Gastrocnemius medialis (tissue), 4 donors: Measurements from ENCODE around the gene TARS3. TPM values are rescaled to one million over a fixed set of nuclear protein-coding genes. Genes with fewer than 3 reads are reported as not detected.

Source experiments
- ATAC-seq, 2 donors: fragments of 150-250 bp; one replicate each; pipeline ENCODE4 v1.9.1; 2016
- DNase-seq, 2 donors: peaks; one replicate each; pipeline ENCODE4 v3.0.0-alpha.2; 2019
- H3K27ac ChIP-seq, 4 donors: fragments of 200-600 bp; sonication (generic); 1 replicate in 1 of 4; 2 replicates in 3 of 4; pipeline ENCODE4 v1.5.1; 2016 to 2018; ENCODE audit warnings: mild to moderate bottlenecking in 2 of 4, moderate library complexity in 1 of 4
- H3K27me3 ChIP-seq, 3 donors: fragments of 200-600 bp; sonication (generic) in 2 of 3; 1 replicate in 1 of 3; 2 replicates in 2 of 3; pipeline versions ENCODE4 v1.5.1 to v1.6.0; 2016 to 2019; ENCODE audit warnings: mild to moderate bottlenecking in 1 of 3, moderate library complexity in 1 of 3
- H3K36me3 ChIP-seq, 2 donors: fragments of 200-600 bp; sonication (generic) in 1 of 2; one replicate each; pipeline ENCODE4 v1.5.1; 2017 to 2018
- H3K4me1 ChIP-seq, 2 donors: fragments of 200-600 bp; sonication (generic) in 1 of 2; one replicate each; pipeline ENCODE4 v1.5.1; 2016 to 2017; ENCODE audit warnings: mild to moderate bottlenecking in 2 of 2
- H3K4me3 ChIP-seq, 4 donors: fragments of 200-600 bp; sonication (generic) in 3 of 4; 1 replicate in 1 of 4; 2 replicates in 3 of 4; pipeline ENCODE4 v1.5.1; 2016 to 2019; ENCODE audit warnings: mild to moderate bottlenecking in 2 of 4
- H3K9me3 ChIP-seq, 3 donors: fragments of 200-600 bp; sonication (generic) in 2 of 3; 1 replicate in 1 of 3; 2 replicates in 2 of 3; pipeline ENCODE4 v1.5.1; 2016 to 2019
- POLR2A ChIP-seq, 2 donors: fragments of 450-650 bp; IDR thresholded peaks; one replicate each; pipeline ENCODE4 v1.6.1; 2017; ENCODE audit warnings: antibody characterized with exemption in 2 of 2, mild to moderate bottlenecking in 2 of 2, moderate library complexity in 2 of 2
- in situ Hi-C, 4 donors: fragments of 200-750 bp; cut with MboI; loops; one replicate each; pipeline versions ENCODE4 v1.15.0 to v1.8.0; 2017; ENCODE audit warnings: low sequenced_read_pairs in 4 of 4
- intact Hi-C: fragments of 100-400 bp; cut with DNase I; formaldehyde crosslinking; loops from one replicate; pipeline ENCODE4 v1.15.1; 2023; ENCODE audit warnings: low total_unique reads
- total RNA-seq, 4 donors: library from RNA; depleted of rRNA; stranded (reverse); fragments of >200 nt; gene quantifications; one replicate each; pipeline versions ENCODE4 v1.1.0 to v1.2.3, GENCODE V29; 2016
- TF ChIP-seq, protein P1 (sequence below), 5 experiments: fragments of 450-650 bp in 3 of 5; fragments of 200-600 bp in 2 of 5; sonication (generic) in 2 of 5; IDR thresholded peaks in 4 of 5; conservative IDR thresholded peaks in 1 of 5; 1 replicate in 4 of 5; 2 replicates in 1 of 5; pipeline ENCODE4 v1.5.1; 2016 to 2019; ENCODE audit warnings: antibody characterized with exemption in 5 of 5, mild to moderate bottlenecking in 3 of 5, moderate library complexity in 3 of 5

The TARS3 gene
- total RNA-seq, 4 donors from 2014 or later = 38.3 to 69.9 (median 55.4) TPM

DNA sequence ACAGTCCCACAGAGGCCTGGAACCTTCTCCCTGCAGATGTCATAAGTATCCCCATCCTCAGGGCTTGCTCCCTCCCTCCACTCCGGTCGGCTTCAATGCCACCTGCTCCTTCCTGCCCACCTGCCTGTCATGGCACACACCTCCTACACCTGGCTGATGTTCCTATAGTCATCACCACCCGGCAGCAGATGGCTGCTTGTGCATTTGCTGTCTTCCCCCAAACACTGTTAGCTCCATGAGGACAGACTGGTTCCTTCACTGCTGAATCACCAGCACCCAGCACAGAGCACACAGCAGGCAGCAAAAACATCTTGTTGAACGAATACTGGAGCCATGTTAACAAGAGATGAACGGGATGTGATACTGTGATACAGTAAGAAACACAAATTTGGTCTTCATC lies 14.8 kb downstream of the TARS3 start:
- intact Hi-C loops = no loop called here
- Histone ChIP-seq H3K4me3 (no peak overlapping the region), H3K36me3 (peaks cover 0 to 82% of the 10 kb centered on the region in 2 donors), H3K27ac (no peak overlapping the region), H3K27me3 (no peaks in the 10 kb centered on the region), H3K4me1 (no peaks in the 10 kb centered on the region), H3K9me3 (no peaks in the 10 kb centered on the region)
- ATAC-seq (no peak), DNase-seq (no peak)
- in situ Hi-C loops = no loop called here
- TF ChIP-seq, protein P1, sequence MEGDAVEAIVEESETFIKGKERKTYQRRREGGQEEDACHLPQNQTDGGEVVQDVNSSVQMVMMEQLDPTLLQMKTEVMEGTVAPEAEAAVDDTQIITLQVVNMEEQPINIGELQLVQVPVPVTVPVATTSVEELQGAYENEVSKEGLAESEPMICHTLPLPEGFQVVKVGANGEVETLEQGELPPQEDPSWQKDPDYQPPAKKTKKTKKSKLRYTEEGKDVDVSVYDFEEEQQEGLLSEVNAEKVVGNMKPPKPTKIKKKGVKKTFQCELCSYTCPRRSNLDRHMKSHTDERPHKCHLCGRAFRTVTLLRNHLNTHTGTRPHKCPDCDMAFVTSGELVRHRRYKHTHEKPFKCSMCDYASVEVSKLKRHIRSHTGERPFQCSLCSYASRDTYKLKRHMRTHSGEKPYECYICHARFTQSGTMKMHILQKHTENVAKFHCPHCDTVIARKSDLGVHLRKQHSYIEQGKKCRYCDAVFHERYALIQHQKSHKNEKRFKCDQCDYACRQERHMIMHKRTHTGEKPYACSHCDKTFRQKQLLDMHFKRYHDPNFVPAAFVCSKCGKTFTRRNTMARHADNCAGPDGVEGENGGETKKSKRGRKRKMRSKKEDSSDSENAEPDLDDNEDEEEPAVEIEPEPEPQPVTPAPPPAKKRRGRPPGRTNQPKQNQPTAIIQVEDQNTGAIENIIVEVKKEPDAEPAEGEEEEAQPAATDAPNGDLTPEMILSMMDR (IDR thresholded peaks at IDR 0.05 in 4 of 5, conservative IDR thresholded peaks at IDR 0.05 in 1 of 5) = no peak
- TF ChIP-seq POLR2A (IDR thresholded peaks at IDR 0.05) = no peak

DNA sequence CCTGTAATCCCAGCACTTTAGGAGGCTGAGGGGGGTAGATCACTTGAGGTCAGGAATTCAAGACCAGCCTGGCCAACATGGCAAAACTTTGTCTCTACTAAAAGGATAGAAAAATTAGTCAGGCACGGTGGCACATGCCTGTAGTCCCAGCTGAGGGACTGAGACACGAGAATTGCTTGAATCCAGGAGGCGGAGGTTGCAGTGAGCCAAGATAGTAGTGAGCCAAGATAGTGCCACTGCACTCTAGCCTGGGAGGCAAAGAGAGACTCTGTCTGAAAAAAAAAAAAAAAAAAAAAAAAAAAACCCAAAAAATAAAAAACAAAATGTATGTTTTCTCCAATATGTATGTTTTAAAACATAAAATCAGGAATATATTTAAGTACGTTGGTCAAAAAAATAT lies 16.3 kb downstream of the TARS3 start:
- in situ Hi-C loops = no loop called here
- H3K36me3 ChIP-seq = peaks cover 0 to 81% of the 10 kb centered on the region in 2 donors

DNA sequence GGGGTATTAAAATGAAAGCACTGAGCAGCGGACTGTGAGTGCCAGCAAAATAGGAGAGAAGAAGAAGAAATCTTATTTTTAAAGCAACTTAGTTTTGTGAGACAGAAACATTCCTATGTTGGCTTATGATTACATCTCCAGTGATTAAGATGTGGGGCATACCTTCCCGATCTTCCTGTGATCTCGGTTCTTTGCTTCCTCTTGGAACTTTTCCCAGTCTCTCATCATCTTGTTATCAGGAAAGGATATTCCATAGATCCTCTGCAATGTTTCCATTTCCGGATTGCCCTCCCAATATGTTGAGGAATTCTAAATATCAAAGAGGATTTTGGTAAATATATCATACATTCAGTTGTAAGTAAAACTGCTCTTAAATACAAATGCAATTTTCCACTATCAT lies 22.2 kb downstream of the TARS3 start:
- no peak for DNase-seq
- H3K36me3 ChIP-seq = peaks cover 0 to 89% of the 10 kb centered on the region in 2 donors
- no peak for TF ChIP-seq POLR2A (IDR thresholded peaks at IDR 0.05)
- TF ChIP-seq, protein P1 (IDR thresholded peaks at IDR 0.05 in 4 of 5, conservative IDR thresholded peaks at IDR 0.05 in 1 of 5) = no peak
- no peak for ATAC-seq
- intact Hi-C loops = no loop called here
- H3K27me3 ChIP-seq = no peaks in the 10 kb centered on the region
- H3K27ac ChIP-seq = no peak overlapping the region
- no peak overlapping the region for H3K4me3 ChIP-seq
- in situ Hi-C loops = no loop called here
- no peaks in the 10 kb centered on the region for H3K9me3 ChIP-seq
- H3K4me1 ChIP-seq = no peaks in the 10 kb centered on the region

More for the DNA sequence above, 16.3 kb downstream of the TARS3 start:
- no peak overlapping the region for H3K27ac ChIP-seq
- H3K27me3 ChIP-seq = no peaks in the 10 kb centered on the region
- DNase-seq (no peak), ATAC-seq (no peak)
- TF ChIP-seq POLR2A (IDR thresholded peaks at IDR 0.05) = no peak
- H3K4me1 ChIP-seq = no peaks in the 10 kb centered on the region
- no peak overlapping the region for H3K4me3 ChIP-seq
- intact Hi-C loops = no loop called here
- no peaks in the 10 kb centered on the region for H3K9me3 ChIP-seq

DNA sequence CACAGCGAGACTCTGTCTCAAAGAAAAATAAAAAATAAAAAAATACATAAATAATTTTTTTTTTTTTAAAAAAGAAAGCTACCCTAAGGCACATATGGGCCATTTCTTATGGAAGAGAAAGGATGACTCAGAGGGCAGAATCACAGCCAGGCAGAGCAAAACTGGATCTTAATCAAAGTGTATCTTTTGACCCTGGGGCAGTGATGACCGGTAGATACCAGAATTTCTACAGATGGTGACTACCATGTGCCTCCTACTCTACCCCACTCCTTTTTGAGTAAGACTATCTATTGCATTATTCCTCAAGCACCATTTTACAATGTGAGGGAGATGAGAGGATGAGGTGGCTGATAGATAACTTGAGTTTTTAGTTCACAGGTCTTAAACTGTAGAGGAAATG lies 26.0 kb downstream of the TARS3 start:
- H3K36me3 ChIP-seq = peaks cover 0 to 88% of the 10 kb centered on the region in 2 donors
- DNase-seq (no peak), ATAC-seq (no peak)
- intact Hi-C loops (no loop called here), in situ Hi-C loops (no loop called here)
- no peak for TF ChIP-seq POLR2A (IDR thresholded peaks at IDR 0.05)
- TF ChIP-seq, protein P1 (IDR thresholded peaks at IDR 0.05 in 4 of 5, conservative IDR thresholded peaks at IDR 0.05 in 1 of 5) = no peak
- H3K27me3 ChIP-seq = no peaks in the 10 kb centered on the region
- no peaks in the 10 kb centered on the region for H3K4me1 ChIP-seq
- H3K9me3 ChIP-seq = no peaks in the 10 kb centered on the region
- no peak overlapping the region for H3K4me3 ChIP-seq
- no peak overlapping the region for H3K27ac ChIP-seq

DNA sequence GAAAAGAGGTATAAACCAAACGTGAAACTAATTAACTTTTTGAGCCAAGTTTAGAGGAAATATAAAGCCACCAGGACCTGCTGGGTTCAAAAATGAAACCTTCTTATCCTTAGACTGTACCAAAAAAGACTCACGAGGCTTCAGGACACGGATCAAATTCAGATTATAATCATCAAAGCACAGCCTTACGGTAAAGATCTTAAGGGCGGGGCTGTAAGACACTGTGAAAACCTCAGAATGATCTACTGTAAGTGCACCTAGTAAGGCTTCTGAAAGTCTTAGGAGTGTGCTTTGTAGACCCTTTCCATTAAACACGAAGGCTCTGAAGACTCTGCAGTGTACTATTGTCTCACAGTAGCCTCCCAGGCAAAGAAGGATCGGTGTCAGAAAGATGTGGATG lies 26.8 kb downstream of the TARS3 start:
- Histone ChIP-seq H3K36me3 (peaks cover 0 to 89% of the 10 kb centered on the region in 2 donors), H3K4me3 (no peak overlapping the region), H3K4me1 (no peaks in the 10 kb centered on the region), H3K27ac (no peak overlapping the region), H3K9me3 (no peaks in the 10 kb centered on the region), H3K27me3 (no peaks in the 10 kb centered on the region)
- in situ Hi-C loops (no loop called here), intact Hi-C loops (no loop called here)
- TF ChIP-seq, protein P1 (IDR thresholded peaks at IDR 0.05 in 4 of 5, conservative IDR thresholded peaks at IDR 0.05 in 1 of 5) = no peak
- TF ChIP-seq POLR2A (IDR thresholded peaks at IDR 0.05) = no peak
- DNase-seq = no peak
- ATAC-seq = no peak
